ENCODE measurements around the gene STK32B.

Gene STK32B

DNA sequence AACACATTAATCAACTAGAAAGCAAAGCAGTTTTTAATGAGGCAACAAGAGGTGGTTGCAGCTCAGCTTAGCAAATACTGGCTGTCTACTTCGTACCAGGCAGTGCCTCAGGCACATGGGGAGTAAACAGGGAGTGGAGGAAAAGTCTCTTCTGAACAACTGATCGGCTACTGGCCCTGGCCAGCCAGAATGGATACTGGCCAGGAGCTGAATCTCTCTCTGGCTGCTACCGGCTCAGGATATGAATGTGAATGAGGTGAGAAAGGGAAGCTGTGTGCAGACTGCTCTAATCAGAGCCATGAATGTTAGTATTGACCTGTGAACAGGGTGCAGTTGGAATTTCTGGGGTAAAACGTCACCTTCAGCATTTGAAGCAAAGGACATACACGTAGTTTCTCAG, 77.3 kb downstream of the STK32B start:
- H3K36me3 ChIP-seq (ENCODE audit: control insufficient read depth in 1 of 2, insufficient read depth in 2 of 2, low read length in 2 of 2) = no peaks in the 10 kb centered on the region
- no peak overlapping the region for H3K27ac ChIP-seq (ENCODE audit: low read depth, low read length)
- H3K27me3 ChIP-seq (ENCODE audit: control insufficient read depth in 1 of 2, insufficient read depth in 2 of 2, low read length in 2 of 2) = no peaks in the 10 kb centered on the region
- H3K9ac ChIP-seq (ENCODE audit: low read depth in 1 of 2, low read length in 2 of 2) = no peak overlapping the region
- H3K9me3 ChIP-seq (ENCODE audit: control insufficient read depth in 1 of 2, low read length in 2 of 2) = peaks cover 0 to 4% of the 10 kb centered on the region in 2 donors
- H3K4me1 ChIP-seq (ENCODE audit: control insufficient read depth in 1 of 2, insufficient read depth in 2 of 2, low read length in 2 of 2) = no peaks in the 10 kb centered on the region
- no peak overlapping the region for H3K4me3 ChIP-seq (ENCODE audit: low read depth in 1 of 2, low read length in 2 of 2)

DNA sequence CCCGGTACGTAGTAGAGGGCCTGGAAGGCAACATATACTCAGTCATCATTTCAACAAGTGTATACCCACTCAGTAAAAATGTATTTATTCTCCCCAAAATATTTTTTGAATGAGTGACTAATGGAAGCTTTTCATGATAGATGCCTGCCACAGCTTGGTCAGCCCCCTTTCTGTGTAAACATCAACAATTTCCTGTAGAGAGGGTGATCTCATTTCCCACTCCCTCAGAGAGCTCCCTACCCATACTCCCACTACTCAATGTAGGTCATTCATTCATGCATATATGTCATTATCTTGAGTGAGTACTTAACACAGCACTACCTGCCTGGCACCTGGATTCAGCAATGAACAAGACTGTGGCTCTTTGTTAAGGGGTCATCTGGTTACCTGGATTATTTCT, 81.9 kb downstream of the STK32B start:
- Histone ChIP-seq H3K4me1 (ENCODE audit: control insufficient read depth in 1 of 2, insufficient read depth in 2 of 2, low read length in 2 of 2) (peaks cover 6 to 7% of the 10 kb centered on the region in 2 donors), H3K36me3 (ENCODE audit: control insufficient read depth in 1 of 2, insufficient read depth in 2 of 2, low read length in 2 of 2) (no peaks in the 10 kb centered on the region), H3K4me3 (ENCODE audit: low read depth in 1 of 2, low read length in 2 of 2) (no peak overlapping the region), H3K9me3 (ENCODE audit: control insufficient read depth in 1 of 2, low read length in 2 of 2) (peaks cover 0 to 4% of the 10 kb centered on the region in 2 donors), H3K9ac (ENCODE audit: low read depth in 1 of 2, low read length in 2 of 2) (no peak overlapping the region), H3K27me3 (ENCODE audit: control insufficient read depth in 1 of 2, insufficient read depth in 2 of 2, low read length in 2 of 2) (no peaks in the 10 kb centered on the region), H3K27ac (ENCODE audit: low read depth, low read length) (no peak overlapping the region)

DNA sequence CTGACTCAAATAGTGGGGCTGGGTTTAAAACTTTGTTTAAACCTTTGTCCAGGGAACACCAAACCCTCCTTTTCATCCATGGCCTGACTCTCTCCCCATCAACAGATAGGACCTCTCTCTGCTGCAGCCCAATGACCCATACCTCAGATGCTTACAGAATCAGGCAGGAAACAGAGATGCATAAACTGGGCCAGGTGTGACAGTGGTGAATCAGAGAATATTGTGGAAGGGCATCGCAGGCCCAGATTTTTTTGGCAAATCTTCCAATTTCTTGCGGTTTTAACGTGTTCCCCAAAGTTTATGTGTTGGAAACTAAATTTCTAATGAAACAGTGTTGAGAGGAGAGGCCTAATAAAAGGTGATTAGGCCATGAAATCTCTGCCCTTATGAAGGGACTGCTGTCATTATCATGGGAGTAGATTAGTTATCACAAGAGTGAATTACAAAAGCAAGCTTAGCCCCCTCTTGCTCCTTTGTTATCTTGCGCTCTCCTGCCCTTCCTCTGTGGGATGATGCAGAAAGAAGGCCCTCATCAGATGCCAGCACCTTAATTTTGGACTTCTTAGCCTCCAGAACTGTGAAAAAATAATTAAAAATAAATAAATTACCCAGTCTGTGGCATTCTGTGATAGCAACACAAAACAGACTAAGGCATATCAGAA, 82.8 kb downstream of the STK32B start:
- Histone ChIP-seq H3K27me3 (ENCODE audit: control insufficient read depth in 1 of 2, insufficient read depth in 2 of 2, low read length in 2 of 2) (no peaks in the 10 kb centered on the region), H3K4me1 (ENCODE audit: control insufficient read depth in 1 of 2, insufficient read depth in 2 of 2, low read length in 2 of 2) (peaks cover 6 to 14% of the 10 kb centered on the region in 2 donors)

DNA sequence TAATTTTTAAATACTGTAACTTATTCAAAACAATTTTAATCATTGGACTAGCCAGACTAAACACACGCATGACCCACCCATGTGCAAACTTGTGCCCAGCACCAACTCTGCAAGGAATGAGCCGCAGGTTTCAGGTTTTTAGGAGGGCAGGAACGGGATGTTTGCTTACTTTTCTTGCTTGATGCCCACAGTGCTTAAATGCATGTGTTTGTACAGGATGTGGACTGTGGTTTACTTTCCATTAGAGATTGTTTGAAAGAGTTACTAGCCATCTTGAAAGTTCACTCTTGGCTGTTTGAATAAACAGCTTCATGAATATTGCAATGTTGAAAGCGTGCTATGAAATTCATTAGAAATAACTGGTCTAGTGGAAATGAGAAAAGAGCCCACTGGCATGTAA, 83.3 kb downstream of the STK32B start:
- Histone ChIP-seq H3K4me3 (ENCODE audit: low read depth in 1 of 2, low read length in 2 of 2) (no peak overlapping the region), H3K27ac (ENCODE audit: low read depth, low read length) (no peak overlapping the region), H3K9ac (ENCODE audit: low read depth in 1 of 2, low read length in 2 of 2) (no peak overlapping the region), H3K27me3 (ENCODE audit: control insufficient read depth in 1 of 2, insufficient read depth in 2 of 2, low read length in 2 of 2) (no peaks in the 10 kb centered on the region), H3K4me1 (ENCODE audit: control insufficient read depth in 1 of 2, insufficient read depth in 2 of 2, low read length in 2 of 2) (peaks cover 6 to 14% of the 10 kb centered on the region in 2 donors), H3K36me3 (ENCODE audit: control insufficient read depth in 1 of 2, insufficient read depth in 2 of 2, low read length in 2 of 2) (no peaks in the 10 kb centered on the region), H3K9me3 (ENCODE audit: control insufficient read depth in 1 of 2, low read length in 2 of 2) (peaks cover 0 to 4% of the 10 kb centered on the region in 2 donors)

More for the DNA sequence above, 82.8 kb downstream of the STK32B start:
- Histone ChIP-seq H3K4me3 (ENCODE audit: low read depth in 1 of 2, low read length in 2 of 2) (no peak overlapping the region), H3K9me3 (ENCODE audit: control insufficient read depth in 1 of 2, low read length in 2 of 2) (peaks cover 0 to 4% of the 10 kb centered on the region in 2 donors), H3K9ac (ENCODE audit: low read depth in 1 of 2, low read length in 2 of 2) (no peak overlapping the region), H3K27ac (ENCODE audit: low read depth, low read length) (no peak overlapping the region), H3K36me3 (ENCODE audit: control insufficient read depth in 1 of 2, insufficient read depth in 2 of 2, low read length in 2 of 2) (no peaks in the 10 kb centered on the region)

DNA sequence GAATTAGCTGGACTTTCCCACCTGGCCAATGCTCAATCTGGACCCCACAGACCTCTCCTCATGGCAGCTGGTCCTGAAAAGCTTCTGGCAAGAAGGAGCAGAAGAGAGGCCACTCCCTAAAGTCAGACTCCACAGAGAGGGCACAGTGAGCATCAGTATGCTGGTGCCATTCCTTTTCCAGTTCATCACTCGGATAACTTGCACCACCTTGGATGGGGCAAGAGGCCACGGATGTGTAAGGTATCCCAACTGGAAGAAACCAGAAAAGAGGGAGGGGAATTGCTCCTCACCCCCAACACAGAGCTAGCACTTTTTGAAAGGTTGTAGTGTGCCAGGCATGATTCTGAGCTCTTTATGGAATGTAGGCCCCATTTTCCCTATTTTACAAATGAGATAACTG, 85.9 kb downstream of the STK32B start:
- H3K4me1 ChIP-seq (ENCODE audit: control insufficient read depth in 1 of 2, insufficient read depth in 2 of 2, low read length in 2 of 2) = peaks cover 6 to 14% of the 10 kb centered on the region in 2 donors
- H3K9ac ChIP-seq (ENCODE audit: low read depth in 1 of 2, low read length in 2 of 2) = no peak overlapping the region
- H3K27me3 ChIP-seq (ENCODE audit: control insufficient read depth in 1 of 2, insufficient read depth in 2 of 2, low read length in 2 of 2) = no peaks in the 10 kb centered on the region
- H3K27ac ChIP-seq (ENCODE audit: low read depth, low read length) = no peak overlapping the region
- no peaks in the 10 kb centered on the region for H3K9me3 ChIP-seq (ENCODE audit: control insufficient read depth in 1 of 2, low read length in 2 of 2)
- H3K36me3 ChIP-seq (ENCODE audit: control insufficient read depth in 1 of 2, insufficient read depth in 2 of 2, low read length in 2 of 2) = no peaks in the 10 kb centered on the region
- no peak overlapping the region for H3K4me3 ChIP-seq (ENCODE audit: low read depth in 1 of 2, low read length in 2 of 2)

DNA sequence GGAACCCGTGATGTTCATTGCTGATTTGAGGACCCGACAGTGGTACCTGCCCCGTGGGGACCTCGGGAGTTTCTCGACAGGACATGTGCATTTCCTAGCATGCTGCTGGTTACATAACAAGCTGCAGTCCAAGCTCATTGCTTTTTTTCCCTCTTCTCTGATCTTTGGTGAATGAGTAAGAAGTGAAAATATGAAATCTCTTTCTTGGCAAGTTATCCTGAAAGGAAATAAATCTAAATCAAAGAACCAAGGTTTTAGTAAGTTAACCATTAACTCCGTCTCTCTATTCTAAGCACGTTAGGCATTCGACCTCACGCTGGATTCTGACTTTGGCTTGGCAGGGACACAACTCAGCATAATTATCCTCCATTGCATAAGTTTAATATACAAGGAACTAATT, 86.6 kb downstream of the STK32B start:
- no peaks in the 10 kb centered on the region for H3K27me3 ChIP-seq (ENCODE audit: control insufficient read depth in 1 of 2, insufficient read depth in 2 of 2, low read length in 2 of 2)
- no peak overlapping the region for H3K4me3 ChIP-seq (ENCODE audit: low read depth in 1 of 2, low read length in 2 of 2)
- no peaks in the 10 kb centered on the region for H3K9me3 ChIP-seq (ENCODE audit: control insufficient read depth in 1 of 2, low read length in 2 of 2)
- H3K4me1 ChIP-seq (ENCODE audit: control insufficient read depth in 1 of 2, insufficient read depth in 2 of 2, low read length in 2 of 2) = peaks cover 6 to 14% of the 10 kb centered on the region in 2 donors
- H3K36me3 ChIP-seq (ENCODE audit: control insufficient read depth in 1 of 2, insufficient read depth in 2 of 2, low read length in 2 of 2) = no peaks in the 10 kb centered on the region
- no peak overlapping the region for H3K9ac ChIP-seq (ENCODE audit: low read depth in 1 of 2, low read length in 2 of 2)
- no peak overlapping the region for H3K27ac ChIP-seq (ENCODE audit: low read depth, low read length)

DNA sequence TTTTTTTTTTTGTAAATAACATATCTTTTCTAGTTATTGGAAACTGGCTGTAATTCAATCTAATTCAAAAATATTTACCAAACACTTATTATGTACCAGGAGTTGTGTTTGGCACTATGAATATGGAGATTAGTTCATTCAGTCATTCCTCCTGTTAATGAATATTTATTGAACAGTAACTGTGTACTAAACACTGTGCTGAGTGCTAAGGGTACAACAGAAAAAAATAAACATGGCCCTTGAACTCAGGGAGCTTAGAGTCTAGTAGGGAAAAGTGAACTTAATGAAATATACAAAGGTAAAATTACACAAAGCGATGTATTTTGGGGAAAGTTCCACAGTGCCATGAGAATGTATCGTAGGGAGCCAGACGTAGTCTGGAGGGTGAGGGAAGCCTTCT, 87.1 kb downstream of the STK32B start:
- no peaks in the 10 kb centered on the region for H3K9me3 ChIP-seq (ENCODE audit: control insufficient read depth in 1 of 2, low read length in 2 of 2)
- peaks cover 6 to 14% of the 10 kb centered on the region in 2 donors for H3K4me1 ChIP-seq (ENCODE audit: control insufficient read depth in 1 of 2, insufficient read depth in 2 of 2, low read length in 2 of 2)
- H3K27me3 ChIP-seq (ENCODE audit: control insufficient read depth in 1 of 2, insufficient read depth in 2 of 2, low read length in 2 of 2) = no peaks in the 10 kb centered on the region

DNA sequence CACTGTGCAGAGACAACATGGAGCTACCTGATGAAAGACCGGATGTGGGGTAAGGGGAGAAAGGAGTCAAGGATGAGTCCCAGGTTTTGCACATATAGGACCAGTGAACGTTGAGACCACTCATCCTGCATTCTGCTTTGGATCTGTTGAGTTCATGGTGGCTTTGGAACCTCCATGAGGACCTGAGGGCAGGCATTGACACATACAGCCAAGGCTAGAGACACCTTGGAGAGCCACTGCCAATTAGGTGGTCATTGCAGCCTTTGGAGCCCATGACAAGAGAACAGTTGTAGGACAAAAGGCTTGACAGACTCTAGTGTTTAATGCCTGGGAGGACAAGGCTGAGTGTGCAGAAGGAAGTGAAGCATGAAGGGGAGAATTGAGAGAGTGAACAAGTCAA, 87.9 kb downstream of the STK32B start:
- H3K4me3 ChIP-seq (ENCODE audit: low read depth in 1 of 2, low read length in 2 of 2) = no peak overlapping the region
- H3K36me3 ChIP-seq (ENCODE audit: control insufficient read depth in 1 of 2, insufficient read depth in 2 of 2, low read length in 2 of 2) = no peaks in the 10 kb centered on the region
- no peaks in the 10 kb centered on the region for H3K9me3 ChIP-seq (ENCODE audit: control insufficient read depth in 1 of 2, low read length in 2 of 2)
- H3K27me3 ChIP-seq (ENCODE audit: control insufficient read depth in 1 of 2, insufficient read depth in 2 of 2, low read length in 2 of 2) = no peaks in the 10 kb centered on the region
- H3K4me1 ChIP-seq (ENCODE audit: control insufficient read depth in 1 of 2, insufficient read depth in 2 of 2, low read length in 2 of 2) = peaks cover 6 to 14% of the 10 kb centered on the region in 2 donors
- no peak overlapping the region for H3K27ac ChIP-seq (ENCODE audit: low read depth, low read length)
- no peak overlapping the region for H3K9ac ChIP-seq (ENCODE audit: low read depth in 1 of 2, low read length in 2 of 2)

More for the DNA sequence above, 87.1 kb downstream of the STK32B start:
- no peak overlapping the region for H3K9ac ChIP-seq (ENCODE audit: low read depth in 1 of 2, low read length in 2 of 2)
- no peaks in the 10 kb centered on the region for H3K36me3 ChIP-seq (ENCODE audit: control insufficient read depth in 1 of 2, insufficient read depth in 2 of 2, low read length in 2 of 2)
- H3K27ac ChIP-seq (ENCODE audit: low read depth, low read length) = no peak overlapping the region
- no peak overlapping the region for H3K4me3 ChIP-seq (ENCODE audit: low read depth in 1 of 2, low read length in 2 of 2)

DNA sequence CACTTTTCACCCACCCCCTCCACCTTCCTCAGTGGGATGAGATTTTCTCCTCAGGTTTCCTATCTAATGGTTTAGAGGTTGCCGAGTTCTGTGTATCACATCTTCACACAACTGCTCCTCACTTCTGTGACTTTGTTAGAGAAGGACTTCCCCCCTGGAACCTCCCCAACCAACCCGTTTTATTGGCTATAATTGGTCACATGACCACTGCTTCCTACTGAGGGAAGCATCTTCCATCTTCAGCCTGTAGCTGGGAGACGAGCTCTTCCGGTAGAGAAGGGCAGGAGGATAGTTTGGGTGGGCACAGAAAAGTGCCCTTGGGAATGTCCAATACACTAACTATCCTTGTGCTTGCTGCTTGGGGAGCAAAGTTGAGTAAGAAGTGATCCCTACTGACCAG, 90.5 kb downstream of the STK32B start:
- H3K4me1 ChIP-seq (ENCODE audit: control insufficient read depth in 1 of 2, insufficient read depth in 2 of 2, low read length in 2 of 2) = peaks cover 6 to 14% of the 10 kb centered on the region in 2 donors
- no peaks in the 10 kb centered on the region for H3K27me3 ChIP-seq (ENCODE audit: control insufficient read depth in 1 of 2, insufficient read depth in 2 of 2, low read length in 2 of 2)
- no peak overlapping the region for H3K27ac ChIP-seq (ENCODE audit: low read depth, low read length)
- H3K9ac ChIP-seq (ENCODE audit: low read depth in 1 of 2, low read length in 2 of 2) = no peak overlapping the region
- no peak overlapping the region for H3K4me3 ChIP-seq (ENCODE audit: low read depth in 1 of 2, low read length in 2 of 2)
- no peaks in the 10 kb centered on the region for H3K36me3 ChIP-seq (ENCODE audit: control insufficient read depth in 1 of 2, insufficient read depth in 2 of 2, low read length in 2 of 2)
- H3K9me3 ChIP-seq (ENCODE audit: control insufficient read depth in 1 of 2, low read length in 2 of 2) = no peaks in the 10 kb centered on the region

DNA sequence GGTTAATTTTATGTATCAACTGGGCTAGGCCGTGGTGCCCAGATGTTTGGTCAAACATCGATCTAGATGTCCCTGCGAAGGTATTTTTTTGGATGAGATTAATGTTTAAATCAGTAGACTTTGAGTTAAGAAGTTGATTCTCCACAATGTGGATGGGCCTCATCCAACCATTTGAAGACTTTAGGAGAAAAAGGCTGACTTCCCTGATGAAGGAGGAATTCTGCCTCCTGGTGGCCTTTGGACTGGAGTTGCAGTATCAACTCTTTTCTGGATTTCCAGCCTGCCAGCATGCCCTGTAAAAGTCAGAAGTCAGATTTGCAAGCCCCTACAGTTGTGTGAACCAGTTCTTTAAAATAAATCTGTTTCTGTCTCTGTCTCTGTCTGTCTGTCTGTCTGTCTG, 91.4 kb downstream of the STK32B start:
- Histone ChIP-seq H3K36me3 (ENCODE audit: control insufficient read depth in 1 of 2, insufficient read depth in 2 of 2, low read length in 2 of 2) (no peaks in the 10 kb centered on the region), H3K4me3 (ENCODE audit: low read depth in 1 of 2, low read length in 2 of 2) (no peak overlapping the region), H3K9me3 (ENCODE audit: control insufficient read depth in 1 of 2, low read length in 2 of 2) (no peaks in the 10 kb centered on the region), H3K27me3 (ENCODE audit: control insufficient read depth in 1 of 2, insufficient read depth in 2 of 2, low read length in 2 of 2) (no peaks in the 10 kb centered on the region), H3K27ac (ENCODE audit: low read depth, low read length) (no peak overlapping the region), H3K4me1 (ENCODE audit: control insufficient read depth in 1 of 2, insufficient read depth in 2 of 2, low read length in 2 of 2) (peaks cover 2 to 12% of the 10 kb centered on the region in 2 donors), H3K9ac (ENCODE audit: low read depth in 1 of 2, low read length in 2 of 2) (no peak overlapping the region)

All from duodenal mucosa (tissue), 2 donors.